ENCODE measurements around the gene LHFPL6. TPM values are rescaled to one million over a fixed set of nuclear protein-coding genes. Genes with fewer than 3 reads are reported as not detected.
"Not testable (repeated sequence)": the region's sequence is repeated elsewhere in the genome, so short reads cannot be mapped to it uniquely, and the experiment has no call there.

Gene LHFPL6
- total RNA-seq, 1 donor from 2014 or later = 174 TPM

DNA sequence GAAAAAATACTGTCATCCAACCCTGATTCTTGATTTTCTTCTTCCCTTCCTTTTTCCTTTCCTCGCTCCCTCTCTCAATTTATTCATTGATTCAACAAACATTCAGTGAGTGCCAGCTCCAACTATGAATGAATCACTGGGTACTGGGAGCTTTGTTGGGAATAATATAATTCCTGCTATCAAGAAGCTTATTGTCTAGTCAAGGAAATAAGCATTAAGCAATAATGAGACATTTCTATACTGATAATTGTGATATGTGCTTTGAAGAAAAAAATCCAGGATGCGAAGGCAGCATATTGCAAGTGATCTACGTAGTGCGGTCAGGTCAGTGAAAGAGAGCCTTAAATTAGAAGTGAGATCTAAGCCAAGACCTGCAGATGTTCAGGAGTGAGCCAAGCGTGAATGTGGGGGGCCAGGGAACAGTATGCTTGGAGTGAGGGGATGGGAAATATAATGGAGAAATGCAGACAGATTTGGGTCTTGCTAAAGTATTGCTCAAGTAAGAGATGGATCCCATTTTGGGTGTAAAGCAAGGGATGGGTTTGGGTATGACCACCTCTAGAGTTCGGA lies 253.5 kb downstream of the LHFPL6 start:
- H3K4me1 Mint-ChIP-seq (ENCODE audit: unreplicated experiment) = peaks cover 48% of the 10 kb centered on the region
- TF ChIP-seq, protein P1, sequence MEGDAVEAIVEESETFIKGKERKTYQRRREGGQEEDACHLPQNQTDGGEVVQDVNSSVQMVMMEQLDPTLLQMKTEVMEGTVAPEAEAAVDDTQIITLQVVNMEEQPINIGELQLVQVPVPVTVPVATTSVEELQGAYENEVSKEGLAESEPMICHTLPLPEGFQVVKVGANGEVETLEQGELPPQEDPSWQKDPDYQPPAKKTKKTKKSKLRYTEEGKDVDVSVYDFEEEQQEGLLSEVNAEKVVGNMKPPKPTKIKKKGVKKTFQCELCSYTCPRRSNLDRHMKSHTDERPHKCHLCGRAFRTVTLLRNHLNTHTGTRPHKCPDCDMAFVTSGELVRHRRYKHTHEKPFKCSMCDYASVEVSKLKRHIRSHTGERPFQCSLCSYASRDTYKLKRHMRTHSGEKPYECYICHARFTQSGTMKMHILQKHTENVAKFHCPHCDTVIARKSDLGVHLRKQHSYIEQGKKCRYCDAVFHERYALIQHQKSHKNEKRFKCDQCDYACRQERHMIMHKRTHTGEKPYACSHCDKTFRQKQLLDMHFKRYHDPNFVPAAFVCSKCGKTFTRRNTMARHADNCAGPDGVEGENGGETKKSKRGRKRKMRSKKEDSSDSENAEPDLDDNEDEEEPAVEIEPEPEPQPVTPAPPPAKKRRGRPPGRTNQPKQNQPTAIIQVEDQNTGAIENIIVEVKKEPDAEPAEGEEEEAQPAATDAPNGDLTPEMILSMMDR (IDR thresholded peaks at IDR 0.05) = no peak

DNA sequence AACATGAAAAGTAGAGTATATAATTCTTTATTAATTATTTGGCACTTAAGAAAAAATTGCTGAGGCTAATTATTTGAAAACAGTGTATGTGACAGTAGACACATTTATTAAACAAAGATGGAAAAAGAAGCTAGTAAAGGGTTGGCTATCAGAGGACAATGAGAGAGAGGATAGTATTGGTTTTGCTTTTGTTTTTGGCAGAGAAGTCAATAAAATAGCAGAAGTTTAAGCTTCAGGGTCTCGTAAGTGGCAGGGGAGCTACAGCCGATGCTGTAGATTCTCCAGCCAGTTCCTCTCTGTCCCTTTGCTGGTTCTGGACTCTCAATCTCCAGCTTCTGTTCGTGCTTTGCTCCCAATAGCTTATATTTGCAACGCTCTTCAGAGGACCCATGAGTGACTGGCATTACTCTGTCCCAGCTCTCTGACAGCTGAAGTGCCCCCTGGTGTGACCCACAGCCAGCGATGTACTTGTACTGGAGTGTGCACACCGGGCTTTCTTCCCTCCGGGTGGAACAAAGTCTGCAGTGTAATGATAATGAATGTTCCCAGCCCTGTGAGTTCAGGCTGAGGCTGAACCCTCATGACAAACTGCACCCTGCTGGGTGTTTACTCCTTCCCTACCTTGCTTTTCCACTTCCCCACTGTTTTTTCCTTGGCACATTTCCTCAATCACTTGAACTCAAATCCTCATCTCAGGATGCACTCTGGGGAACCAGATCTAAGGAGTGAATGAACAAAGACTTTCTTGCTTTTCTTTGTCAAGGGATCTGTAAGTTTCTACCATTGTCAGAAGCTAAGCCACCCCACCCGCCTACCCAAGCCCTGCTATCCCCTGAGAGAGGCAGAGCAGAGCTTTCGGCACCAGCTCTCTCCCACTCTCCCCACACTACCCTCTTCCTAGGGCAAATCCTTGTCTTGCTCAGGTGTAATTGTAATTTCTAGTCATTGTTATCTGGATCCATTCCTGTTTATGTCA lies 254.8 kb downstream of the LHFPL6 start:
- H3K4me1 Mint-ChIP-seq (ENCODE audit: unreplicated experiment) = peaks cover 44% of the 10 kb centered on the region
- TF ChIP-seq, protein P1 (IDR thresholded peaks at IDR 0.05) = no peak
- peaks cover 23% of the 10 kb centered on the region for H3K36me3 Mint-ChIP-seq (ENCODE audit: unreplicated experiment)
- H3K27ac Mint-ChIP-seq (ENCODE audit: unreplicated experiment) = peak overlapping the region; percentile 78
- no peaks in the 10 kb centered on the region for H3K27me3 Mint-ChIP-seq (ENCODE audit: unreplicated experiment)
- peak overlapping the region; percentile 34 for H3K4me3 Mint-ChIP-seq (ENCODE audit: unreplicated experiment)
- no peaks in the 10 kb centered on the region for H3K9me3 Mint-ChIP-seq (ENCODE audit: unreplicated experiment)
- no peak for DNase-seq (ENCODE audit: extremely low spot score, unreplicated experiment)

More for the DNA sequence above, 253.5 kb downstream of the LHFPL6 start:
- Mint-ChIP-seq H3K9me3 (ENCODE audit: unreplicated experiment) (peaks cover under 1% of the 10 kb centered on the region), H3K4me3 (ENCODE audit: unreplicated experiment) (peak overlapping the region; percentile 61), H3K27me3 (ENCODE audit: unreplicated experiment) (no peaks in the 10 kb centered on the region), H3K27ac (ENCODE audit: unreplicated experiment) (peak overlapping the region; percentile 91), H3K36me3 (ENCODE audit: unreplicated experiment) (peaks cover 13% of the 10 kb centered on the region)
- no peak for DNase-seq (ENCODE audit: extremely low spot score, unreplicated experiment)

DNA sequence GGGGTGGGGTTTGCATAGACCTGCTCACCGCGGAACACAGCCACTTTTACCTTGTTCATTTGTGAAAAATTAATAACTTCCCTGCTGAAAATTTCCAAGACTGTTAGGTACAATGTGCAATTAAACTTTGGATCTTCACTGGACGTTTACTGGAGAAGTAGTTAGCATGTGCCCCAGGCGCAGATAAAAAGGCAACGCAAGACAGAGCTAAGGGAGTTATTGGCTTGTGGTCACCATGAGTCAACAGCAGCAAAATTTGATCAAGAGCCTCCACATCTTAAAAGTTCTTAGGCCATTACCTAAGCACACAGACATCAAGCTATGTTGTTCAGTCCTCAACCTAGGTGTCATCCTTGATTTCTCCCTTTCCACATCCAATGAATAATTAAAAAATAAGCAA lies 257.0 kb downstream of the LHFPL6 start:
- no peak for DNase-seq (ENCODE audit: extremely low spot score, unreplicated experiment)
- Mint-ChIP-seq H3K27me3 (ENCODE audit: unreplicated experiment) (no peaks in the 10 kb centered on the region), H3K4me3 (ENCODE audit: unreplicated experiment) (no peak overlapping the region), H3K27ac (ENCODE audit: unreplicated experiment) (no peak overlapping the region), H3K36me3 (ENCODE audit: unreplicated experiment) (peaks cover 31% of the 10 kb centered on the region), H3K4me1 (ENCODE audit: unreplicated experiment) (peaks cover 38% of the 10 kb centered on the region), H3K9me3 (ENCODE audit: unreplicated experiment) (no peaks in the 10 kb centered on the region)
- TF ChIP-seq, protein P1 (IDR thresholded peaks at IDR 0.05) = no peak

DNA sequence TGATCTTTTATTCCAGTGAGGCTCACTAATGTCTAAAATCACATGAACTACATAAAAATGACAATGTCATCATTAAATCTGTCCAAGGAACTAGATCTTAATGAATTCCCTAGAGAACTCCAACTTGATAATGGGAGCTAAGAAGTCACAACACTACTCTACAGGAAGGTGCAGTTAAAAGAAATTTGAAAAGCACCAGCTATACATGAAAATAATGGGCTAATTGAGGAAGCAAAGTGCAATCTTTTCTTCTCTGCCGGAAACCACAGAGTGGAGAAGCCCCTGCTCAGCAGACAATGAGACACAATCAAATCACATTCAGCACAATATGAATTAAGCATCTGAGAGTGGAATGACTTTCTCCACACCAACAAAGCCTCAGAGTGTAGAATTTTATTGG lies 261.7 kb downstream of the LHFPL6 start:
- Mint-ChIP-seq H3K27ac (ENCODE audit: unreplicated experiment) (no peak overlapping the region), H3K4me1 (ENCODE audit: unreplicated experiment) (no peaks in the 10 kb centered on the region)

DNA sequence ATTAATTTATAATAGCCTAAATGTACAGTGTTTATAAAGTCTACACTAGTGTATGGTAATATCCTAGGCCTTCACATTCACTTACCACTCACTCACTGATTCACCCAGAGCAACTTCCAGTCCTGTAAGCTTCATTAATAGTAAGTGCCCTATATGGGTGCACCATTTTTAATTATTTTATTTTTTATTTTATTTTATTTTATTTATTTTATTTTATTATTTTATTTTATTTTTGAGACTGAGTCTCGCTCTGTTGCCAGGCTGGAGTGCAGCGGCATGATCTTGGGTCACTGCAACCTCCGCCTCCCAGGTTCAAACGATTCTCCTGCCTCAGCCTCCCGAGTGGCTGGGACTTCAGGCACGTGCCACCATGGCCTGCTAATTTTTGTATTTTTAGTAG lies 264.9 kb downstream of the LHFPL6 start:
- not testable (repeated sequence) for H3K9me3 Mint-ChIP-seq (ENCODE audit: unreplicated experiment); H3K27ac Mint-ChIP-seq (ENCODE audit: unreplicated experiment); H3K27me3 Mint-ChIP-seq (ENCODE audit: unreplicated experiment); H3K4me3 Mint-ChIP-seq (ENCODE audit: unreplicated experiment); H3K4me1 Mint-ChIP-seq (ENCODE audit: unreplicated experiment); DNase-seq (ENCODE audit: extremely low spot score, unreplicated experiment)
- peaks cover 25% of the 10 kb centered on the region for H3K36me3 Mint-ChIP-seq (ENCODE audit: unreplicated experiment)

More for the DNA sequence above, 261.7 kb downstream of the LHFPL6 start:
- Mint-ChIP-seq H3K36me3 (ENCODE audit: unreplicated experiment) (peaks cover 35% of the 10 kb centered on the region), H3K4me3 (ENCODE audit: unreplicated experiment) (no peak overlapping the region), H3K27me3 (ENCODE audit: unreplicated experiment) (no peaks in the 10 kb centered on the region), H3K9me3 (ENCODE audit: unreplicated experiment) (no peaks in the 10 kb centered on the region)
- TF ChIP-seq, protein P1 (IDR thresholded peaks at IDR 0.05) = no peak
- no peak for DNase-seq (ENCODE audit: extremely low spot score, unreplicated experiment)

Measured in osteocyte (in vitro differentiated cells).